Testis (tissue), 3 donors: ENCODE measurements around the gene IGF1R. TPM values are rescaled to one million over a fixed set of nuclear protein-coding genes. Genes with fewer than 3 reads are reported as not detected.

Source experiments
- DNase-seq: peaks from one replicate; pipeline ENCODE4 v3.0.0-alpha.2; 2019
- H3K27ac ChIP-seq, 2 donors: fragments of 200-600 bp; sonication (generic); one replicate each; pipeline ENCODE4 v1.5.1; 2019
- H3K27me3 ChIP-seq: fragments of 200-600 bp; sonication (generic); one replicate; pipeline ENCODE4 v1.5.1; 2019
- H3K36me3 ChIP-seq: fragments of 200-600 bp; sonication (generic); one replicate; pipeline ENCODE4 v1.5.1; 2017; ENCODE audit warnings: low read depth; ENCODE audit errors: missing control alignments
- H3K4me1 ChIP-seq: fragments of 200-600 bp; sonication (generic); one replicate; pipeline ENCODE4 v1.5.1; 2019
- H3K4me3 ChIP-seq, 2 donors: fragments of 200-600 bp; sonication (generic); one replicate each; pipeline ENCODE4 v1.5.1; 2017 to 2019
- H3K9me3 ChIP-seq: fragments of 200-600 bp; sonication (generic); one replicate; pipeline ENCODE4 v1.5.1; 2017
- CTCF ChIP-seq, 3 experiments: fragments of 450-650 bp in 2 of 3; fragments of 200-600 bp in 1 of 3; sonication (generic) in 1 of 3; IDR thresholded peaks; one replicate each; pipeline ENCODE4 v1.5.1; 2016 to 2019; ENCODE audit warnings: antibody characterized with exemption in 3 of 3, mild to moderate bottlenecking in 2 of 3, moderate library complexity in 1 of 3
- POLR2A ChIP-seq: fragments of 450-650 bp; IDR thresholded peaks from one replicate; pipeline ENCODE4 v1.6.1; 2017; ENCODE audit warnings: antibody characterized with exemption, mild to moderate bottlenecking, moderate library complexity
- WGBS, 2 donors: methylation state at CpG; one replicate each; pipeline ENCODE4 v1.1.5; 2018; 5-methylcytosine and 5-hydroxymethylcytosine counted together
- intact Hi-C: fragments of 100-400 bp; cut with DNase I; formaldehyde crosslinking; loops from one replicate; pipeline ENCODE4 v1.15.1; 2023; ENCODE audit warnings: low total_unique reads
- polyA plus RNA-seq: library from polyadenylated mRNA; stranded (reverse); fragments of 350-450 nt; fragmentation: Illumina TruSeq; extraction: RNeasy Lipid Tissue Mini Kit (QIAGEN cat#74804); gene quantifications from one replicate; pipeline ENCODE4 v1.2.3, GENCODE V29; 2014; ENCODE audit warnings: low read depth, low replicate concordance; ENCODE audit not compliant: insufficient read depth
- total RNA-seq, 2 donors: library from RNA; depleted of rRNA; stranded (reverse); fragments of >200 nt; gene quantifications; one replicate each; pipeline ENCODE4 v1.2.3, GENCODE V29; 2016

IGF1R gene
- total and polyA plus RNA-seq, 3 donors from 2014 or later: 25.8 to 172 (median 157) TPM

GRCh38 chr15:98684995-98685525 lies 36.7 kb downstream of the IGF1R start:
- Histone ChIP-seq H3K27me3 (no peaks in the 10 kb centered on the region), H3K36me3 (no peaks in the 10 kb centered on the region), H3K4me3 (no peak overlapping the region), H3K9me3 (no peaks in the 10 kb centered on the region), H3K4me1 (peaks cover 20% of the 10 kb centered on the region), H3K27ac (no peak overlapping the region)
- no peak for DNase-seq
- intact Hi-C loops: no loop called here
- TF ChIP-seq POLR2A (no peak), CTCF (IDR thresholded peaks at IDR 0.05) (no peak)
- WGBS, 2 donors: 81 to 87% methylated on average over 5 of the region's 5 CpGs

GRCh38 chr15:98686983-98687382 lies 38.6 kb downstream of the IGF1R start:
- H3K36me3 ChIP-seq: no peaks in the 10 kb centered on the region
- no peak overlapping the region for H3K4me3 ChIP-seq
- no peaks in the 10 kb centered on the region for H3K27me3 ChIP-seq
- no peaks in the 10 kb centered on the region for H3K9me3 ChIP-seq
- intact Hi-C loops: no loop called here
- TF ChIP-seq CTCF (IDR thresholded peaks at IDR 0.05): no peak
- TF ChIP-seq POLR2A: no peak
- no peak overlapping the region for H3K27ac ChIP-seq
- WGBS, 2 donors: 89 to 94% methylated on average over 5 of the region's 5 CpGs
- no peak for DNase-seq
- H3K4me1 ChIP-seq: peaks cover 22% of the 10 kb centered on the region

GRCh38 chr15:98689431-98689861 lies 41.1 kb downstream of the IGF1R start:
- H3K9me3 ChIP-seq: no peaks in the 10 kb centered on the region
- no peaks in the 10 kb centered on the region for H3K27me3 ChIP-seq
- no peak overlapping the region for H3K27ac ChIP-seq
- H3K4me1 ChIP-seq: peaks cover 18% of the 10 kb centered on the region
- H3K36me3 ChIP-seq: no peaks in the 10 kb centered on the region
- no peak for DNase-seq
- intact Hi-C loops: no loop called here
- no peak for TF ChIP-seq CTCF (IDR thresholded peaks at IDR 0.05)
- 53 to 64% methylated on average over 2 to 5 of the region's 5 CpGs for WGBS, 2 donors
- no peak overlapping the region for H3K4me3 ChIP-seq

- TF ChIP-seq CTCF (IDR thresholded peaks at IDR 0.05) (no peak), POLR2A (no peak)
- WGBS, 2 donors: 66% methylated on average over 6 of the region's 6 CpGs
- intact Hi-C loops: no loop called here
These were observed 42.1 kb downstream of the IGF1R start for GRCh38 chr15:98690272-98690950.

GRCh38 chr15:98692213-98692612 lies 43.9 kb downstream of the IGF1R start:
- no peak for DNase-seq
- Histone ChIP-seq H3K9me3 (no peaks in the 10 kb centered on the region), H3K27me3 (no peaks in the 10 kb centered on the region), H3K27ac (no peak overlapping the region), H3K4me1 (peaks cover 24% of the 10 kb centered on the region), H3K36me3 (no peaks in the 10 kb centered on the region), H3K4me3 (no peak overlapping the region)
- WGBS, 2 donors: 61 to 87% methylated on average over 2 of the region's 2 CpGs
- intact Hi-C loops: no loop called here
- no peak for TF ChIP-seq CTCF (IDR thresholded peaks at IDR 0.05)
- TF ChIP-seq POLR2A: no peak

More at GRCh38 chr15:98690272-98690950, 42.1 kb downstream of the IGF1R start:
- Histone ChIP-seq H3K9me3 (no peaks in the 10 kb centered on the region), H3K36me3 (no peaks in the 10 kb centered on the region), H3K27ac (no peak overlapping the region), H3K27me3 (no peaks in the 10 kb centered on the region), H3K4me3 (no peak overlapping the region), H3K4me1 (peaks cover 18% of the 10 kb centered on the region)
- no peak for DNase-seq
